Lower lobe of right lung (tissue), 2 donors: ENCODE data around the gene RABL3. TPM values are rescaled to one million over a fixed set of nuclear protein-coding genes. Genes with fewer than 3 reads are reported as not detected.

Experiments used
- ATAC-seq, 2 donors: fragments of 200-7000 bp; cut with Tn5 transposase; one replicate each; pipeline ENCODE4 v1.9.1; 2020 to 2022; ENCODE audit warnings: mild to moderate bottlenecking in 2 of 2, moderate library complexity in 2 of 2
- DNase-seq: peaks from one replicate; pipeline ENCODE4 v3.0.0-alpha.2; 2020
- H3K27ac ChIP-seq: fragments of 200-600 bp; one replicate; pipeline ENCODE4 v1.8.0; 2022
- H3K27me3 ChIP-seq: fragments of 200-600 bp; one replicate; pipeline ENCODE4 v1.8.0; 2022; ENCODE audit warnings: low read depth
- H3K36me3 ChIP-seq: fragments of 200-600 bp; one replicate; pipeline ENCODE4 v1.8.0; 2022; ENCODE audit warnings: mild to moderate bottlenecking
- H3K4me1 ChIP-seq: fragments of 200-600 bp; one replicate; pipeline ENCODE4 v1.8.0; 2022
- H3K4me3 ChIP-seq: fragments of 200-600 bp; one replicate; pipeline ENCODE4 v1.8.0; 2022; ENCODE audit warnings: mild to moderate bottlenecking
- H3K9me3 ChIP-seq: fragments of 200-600 bp; one replicate; pipeline ENCODE4 v1.8.0; 2022
- CTCF ChIP-seq: fragments of 200-600 bp; IDR thresholded peaks from one replicate; pipeline ENCODE4 v1.8.0; 2022; ENCODE audit warnings: antibody characterized with exemption, mild to moderate bottlenecking
- intact Hi-C: fragments of 100-400 bp; cut with DNase I; formaldehyde crosslinking; loops from one replicate; pipeline ENCODE4 v1.11.0; 2022
- total RNA-seq: library from RNA; stranded (reverse); fragmentation: NEBNext Ultra II Directional; extraction: Animal tissue kit (Norgen Biotek cat#: 25700); gene quantifications from one replicate; pipeline ENCODE4 v1.2.1, GENCODE V29; 2021
- donor health status: DM: no; HTN: yes; CAD: no; lungs with severe emphysema.

Gene RABL3
- total RNA-seq, 1 donor from 2014 or later = 24.5 TPM

- no peaks in the 10 kb centered on the region for H3K9me3 ChIP-seq
- no peak overlapping the region for H3K4me3 ChIP-seq
- ATAC-seq (no peak), DNase-seq (no peak)
- no peak for TF ChIP-seq CTCF
- H3K36me3 ChIP-seq = peaks cover 12% of the 10 kb centered on the region
- no peak overlapping the region for H3K27ac ChIP-seq
- H3K4me1 ChIP-seq = no peaks in the 10 kb centered on the region
- H3K27me3 ChIP-seq = no peaks in the 10 kb centered on the region
- intact Hi-C loops = no loop called here
Measured at GRCh38 chr3:120708408-120708807, 33.9 kb downstream of the RABL3 start.

DNA sequence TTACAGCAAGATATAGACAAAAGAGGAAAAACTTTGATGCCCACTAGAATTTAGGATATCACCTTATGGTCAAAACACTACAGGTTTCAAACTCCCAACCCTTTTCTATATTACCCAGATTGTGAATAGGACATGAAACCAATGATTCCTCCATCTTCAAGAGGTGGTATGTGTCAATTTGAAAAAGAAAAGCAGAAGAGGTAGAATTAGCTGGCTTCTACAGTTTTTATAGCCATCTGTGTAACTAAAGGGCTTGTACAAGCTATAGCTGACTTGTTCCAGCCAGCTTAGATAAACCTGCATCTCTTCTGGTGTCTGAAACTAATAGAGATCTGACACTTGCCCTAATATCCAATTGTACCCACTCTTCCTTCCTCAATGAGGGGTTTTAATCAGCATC, 35.4 kb downstream of the RABL3 start:
- H3K9me3 ChIP-seq = no peaks in the 10 kb centered on the region
- no peaks in the 10 kb centered on the region for H3K4me1 ChIP-seq
- ATAC-seq = no peak
- no peak for TF ChIP-seq CTCF
- H3K27me3 ChIP-seq = no peaks in the 10 kb centered on the region
- H3K4me3 ChIP-seq = no peak overlapping the region
- intact Hi-C loops = no loop called here
- DNase-seq = no peak
- H3K36me3 ChIP-seq = peaks cover 12% of the 10 kb centered on the region
- no peak overlapping the region for H3K27ac ChIP-seq

DNA sequence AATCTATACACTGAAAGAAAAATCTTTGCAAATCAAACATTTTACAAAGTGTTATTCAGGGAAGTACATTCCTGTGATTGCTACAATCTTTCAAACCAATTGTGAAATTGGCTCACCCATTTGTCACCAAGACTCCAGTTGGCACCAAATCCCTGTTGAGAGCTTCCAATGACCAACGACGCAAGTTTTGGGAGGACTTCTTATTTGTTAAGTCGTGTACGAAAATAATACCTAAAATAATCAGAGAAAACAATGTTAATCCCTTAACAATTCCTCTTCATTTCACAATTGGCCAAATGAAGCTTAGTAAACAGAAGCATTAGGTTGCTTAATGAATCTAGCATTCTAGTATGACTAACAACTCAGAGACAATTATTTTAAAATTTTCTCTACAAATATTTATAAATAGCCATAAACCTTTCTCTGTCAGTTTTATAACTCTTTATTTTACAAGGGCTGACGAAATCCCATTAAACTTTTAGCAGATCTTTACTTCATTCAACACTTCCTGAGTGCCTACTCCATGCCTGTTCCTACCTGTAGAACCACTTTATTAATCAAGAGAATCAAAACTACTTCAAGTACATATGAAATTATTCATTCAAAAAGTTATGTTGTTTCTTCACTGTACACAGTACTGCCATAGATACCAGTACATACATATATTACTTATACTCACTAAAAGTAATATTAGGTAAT, 36.3 kb downstream of the RABL3 start:
- Histone ChIP-seq H3K9me3 (no peaks in the 10 kb centered on the region), H3K4me1 (no peaks in the 10 kb centered on the region), H3K36me3 (peaks cover 12% of the 10 kb centered on the region), H3K27ac (no peak overlapping the region), H3K27me3 (no peaks in the 10 kb centered on the region), H3K4me3 (no peak overlapping the region)
- no peak for DNase-seq
- peak in 1 of 2 donors; percentile 60 for ATAC-seq
- intact Hi-C loops = no loop called here
- TF ChIP-seq CTCF = no peak

DNA sequence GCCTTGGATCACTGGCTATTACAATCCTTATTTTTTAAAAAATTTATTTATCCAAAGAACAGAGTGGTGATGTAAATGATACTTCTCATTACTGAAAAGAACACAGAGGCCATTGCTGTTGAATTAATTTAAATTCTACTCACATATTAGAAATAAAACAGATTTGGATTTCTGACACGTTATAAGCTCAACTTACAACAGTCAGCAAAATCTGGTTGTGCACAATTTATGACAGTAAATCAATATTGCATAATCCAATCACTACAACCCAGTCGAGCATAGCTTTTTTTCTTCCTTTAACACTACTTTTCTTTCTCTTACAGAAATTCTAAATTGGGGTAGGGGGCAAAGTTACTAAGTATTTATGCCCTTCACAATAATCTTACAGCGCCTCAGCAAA, 43.0 kb downstream of the RABL3 start:
- Histone ChIP-seq H3K27ac (no peak overlapping the region), H3K27me3 (no peaks in the 10 kb centered on the region), H3K4me3 (no peak overlapping the region), H3K4me1 (no peaks in the 10 kb centered on the region), H3K36me3 (peaks cover 13% of the 10 kb centered on the region), H3K9me3 (no peaks in the 10 kb centered on the region)
- intact Hi-C loops = no loop called here
- no peak for TF ChIP-seq CTCF
- DNase-seq (no peak), ATAC-seq (no peak)

- Histone ChIP-seq H3K27ac (no peak overlapping the region), H3K4me3 (no peak overlapping the region), H3K36me3 (peaks cover 15% of the 10 kb centered on the region), H3K27me3 (no peaks in the 10 kb centered on the region), H3K4me1 (no peaks in the 10 kb centered on the region), H3K9me3 (no peaks in the 10 kb centered on the region)
- TF ChIP-seq CTCF = no peak
- DNase-seq = no peak
- intact Hi-C loops = no loop called here
- ATAC-seq = no peak
Measured at GRCh38 chr3:120693439-120694171, 48.7 kb downstream of the RABL3 start.
